HG03095 (cell line): ENCODE data around the gene CCDC148.

ENCODE experiments used
- ATAC-seq: cut with Tn5 transposase; IDR thresholded peaks from one replicate; pipeline ENCODE4 v1.9.1; 2021; ENCODE audit warnings: moderate library complexity; ENCODE audit not compliant: unreplicated experiment

The CCDC148 gene

DNA sequence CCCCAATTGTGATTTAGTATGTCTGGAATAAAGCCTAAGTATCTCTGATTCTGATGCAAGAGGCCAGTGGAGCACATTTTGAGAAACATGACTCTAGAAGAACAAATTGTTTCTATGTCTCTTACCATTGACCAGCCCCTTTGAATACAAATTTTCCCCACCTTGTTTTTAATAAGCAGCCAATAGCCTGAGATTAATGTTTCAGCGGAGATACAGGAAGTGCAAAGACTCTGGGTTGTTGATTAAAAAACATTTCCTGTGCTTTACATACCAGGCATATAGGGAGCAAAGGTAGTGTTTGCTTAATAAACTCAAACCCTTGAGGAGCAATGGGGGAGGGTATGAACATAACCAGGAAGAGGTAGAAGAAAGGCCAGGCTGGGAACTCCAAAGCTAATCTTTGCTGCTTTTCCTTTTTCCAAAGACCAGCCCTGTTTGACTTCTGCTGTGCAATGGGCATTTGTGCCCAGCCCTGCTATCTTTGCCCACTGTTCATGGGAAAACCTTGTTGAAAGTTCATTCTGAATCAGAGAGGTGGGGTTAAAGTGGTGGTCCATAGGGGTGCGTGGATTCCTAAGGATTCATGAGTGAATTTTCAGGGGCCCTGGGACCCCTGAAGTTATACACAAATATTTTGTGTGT lies 325.6 kb downstream of the CCDC148 start:
- ATAC-seq, result no peak

GRCh38 chr2:158129037-158129436 lies 327.5 kb downstream of the CCDC148 start:
- ATAC-seq, result no peak

- no peak for ATAC-seq
These were observed 328.2 kb downstream of the CCDC148 start for GRCh38 chr2:158128168-158128973.

GRCh38 chr2:158127380-158127804 lies 329.2 kb downstream of the CCDC148 start:
- no peak for ATAC-seq

DNA sequence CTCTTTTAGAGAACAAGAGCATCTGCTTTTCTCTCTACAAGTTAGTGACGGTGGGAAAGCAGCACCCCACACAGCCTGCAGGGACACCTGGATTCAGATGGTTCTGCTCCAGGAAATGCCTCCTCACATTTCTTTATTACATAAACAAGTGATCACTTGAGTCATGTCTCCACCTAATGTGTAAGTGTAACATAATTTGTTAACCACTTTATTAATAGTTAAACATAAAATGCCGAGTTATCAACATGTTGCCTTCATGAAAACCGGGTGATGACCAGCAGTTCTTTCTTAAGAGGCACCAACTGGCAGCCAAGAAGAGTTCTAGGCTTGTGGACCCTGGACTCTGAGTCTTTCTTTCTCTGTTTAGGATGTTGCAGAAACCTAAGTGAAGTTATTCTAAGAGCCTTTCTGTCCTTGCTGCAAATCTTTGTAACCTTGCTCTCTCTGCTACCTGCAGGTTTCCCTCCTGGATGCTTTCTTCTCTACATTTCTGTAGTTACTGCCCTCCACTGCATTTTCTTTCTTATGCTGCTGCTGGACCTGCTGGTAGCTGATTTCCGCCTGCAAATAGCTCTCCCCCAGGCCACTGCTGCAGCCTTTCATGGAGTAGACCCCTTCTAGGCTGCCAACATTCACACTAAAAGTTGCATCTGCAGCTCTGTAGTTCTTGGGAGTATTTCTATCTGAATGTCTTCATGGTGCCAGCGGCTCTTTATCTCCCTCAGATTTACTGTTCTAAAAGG lies 330.6 kb downstream of the CCDC148 start:
- ATAC-seq, result no peak

GRCh38 chr2:158124896-158125295 lies 331.7 kb downstream of the CCDC148 start:
- ATAC-seq, result no peak
